CD4-positive, alpha-beta T cell (primary cell): ENCODE results near the gene UBE4B. TPM values are rescaled to one million over a fixed set of nuclear protein-coding genes. Genes with fewer than 3 reads are reported as not detected.

Source experiments
- ATAC-seq: fragments of 200-7000 bp; cut with Tn5 transposase; one replicate; pipeline ENCODE4 v1.10.0; 2022; ENCODE audit warnings: mild to moderate bottlenecking; ENCODE audit not compliant: poor library complexity
- CTCF ChIA-PET: fragments of 350-600 bp; sonication (Branson Sonifier 250); formaldehyde crosslinking; loops from one replicate; lab custom pipeline; 2021; ENCODE audit warnings: antibody characterized with exemption, inconsistent platforms; lab: Charles Lee
- POLR2A ChIA-PET: fragments of 350-600 bp; sonication (Branson Sonifier 250); formaldehyde crosslinking; loops from one replicate; lab custom pipeline; 2021; ENCODE audit warnings: antibody characterized with exemption, inconsistent platforms; lab: Charles Lee
- DNase-seq, 14 experiments: peaks; one replicate each; pipeline ENCODE4 v3.0.0-alpha.2; 2013 to 2020; ENCODE audit warnings: mixed read lengths in 2 of 14
- H3K27ac ChIP-seq, 2 donors: one replicate each; pipeline versions ENCODE4 v1.5.1 to v1.7.0; 2013; ENCODE audit warnings: low read length in 2 of 2, low read depth in 1 of 2, mild to moderate bottlenecking in 1 of 2
- H3K27me3 ChIP-seq, 2 experiments: 1 replicate in 1 of 2; 2 replicates in 1 of 2; pipeline versions ENCODE4 v1.6.1 to v1.7.0; 2013; ENCODE audit warnings: low read length in 2 of 2, control low read depth in 1 of 2, mild to moderate bottlenecking in 1 of 2, moderate library complexity in 1 of 2; ENCODE audit not compliant: insufficient read depth in 2 of 2, control insufficient read depth in 1 of 2
- H3K36me3 ChIP-seq: one replicate; pipeline ENCODE4 v1.6.1; 2013; ENCODE audit warnings: low read length, control low read depth; ENCODE audit not compliant: insufficient read depth
- H3K4me1 ChIP-seq: one replicate; pipeline ENCODE4 v1.6.1; 2013; ENCODE audit warnings: low read length, control low read depth; ENCODE audit not compliant: insufficient read depth
- H3K4me3 ChIP-seq: one replicate; pipeline ENCODE4 v1.5.1; 2013; ENCODE audit warnings: mild to moderate bottlenecking, low read length, moderate library complexity
- H3K9me3 ChIP-seq, 2 experiments: 1 replicate in 1 of 2; 2 replicates in 1 of 2; pipeline versions ENCODE4 v1.6.1 to v1.7.0; 2013; ENCODE audit warnings: low read length in 2 of 2, mild to moderate bottlenecking in 2 of 2, control low read depth in 1 of 2, moderate library complexity in 1 of 2; ENCODE audit not compliant: control insufficient read depth in 1 of 2, insufficient read depth in 1 of 2
- H3K27ac Mint-ChIP-seq: one replicate; pipeline ENCODE4 v1.8.0; 2020; ENCODE audit warnings: mixed read lengths
- H3K27me3 Mint-ChIP-seq: one replicate; pipeline ENCODE4 v1.8.0; 2021; ENCODE audit warnings: mixed read lengths
- H3K36me3 Mint-ChIP-seq: one replicate; pipeline ENCODE4 v1.8.0; 2021; ENCODE audit warnings: low read depth, mixed read lengths
- H3K4me1 Mint-ChIP-seq: one replicate; pipeline ENCODE4 v1.8.0; 2021; ENCODE audit warnings: low read depth, mixed read lengths
- H3K4me3 Mint-ChIP-seq: one replicate; pipeline ENCODE4 v1.8.0; 2020; ENCODE audit warnings: mild to moderate bottlenecking, mixed read lengths
- H3K9me3 Mint-ChIP-seq: one replicate; pipeline ENCODE4 v1.8.0; 2020; ENCODE audit warnings: mixed read lengths
- CTCF ChIP-seq: fragments of 200-600 bp; IDR thresholded peaks from one replicate; pipeline ENCODE4 v1.8.0; 2022; ENCODE audit warnings: antibody characterized with exemption, mild to moderate bottlenecking
- intact Hi-C, 2 experiments: fragments of 100-400 bp; cut with DNase I in 1 of 2; cut with micrococcal nuclease in 1 of 2; formaldehyde crosslinking; loops; one replicate each; pipeline versions ENCODE4 v1.15.1 to v1.9.0; 2023 to 2025; cut with DNase I, micrococcal nuclease
- total RNA-seq, 174 experiments: library from RNA in 2 of 174; stranded (reverse) in 2 of 174; gene quantifications; one replicate each; pipeline ENCODE4 v1.2.3 and lab custom pipeline; 2021 to 2026

The UBE4B gene
- total RNA-seq, 2 experiments from 2014 or later: 27.9 to 28.7 TPM

DNA sequence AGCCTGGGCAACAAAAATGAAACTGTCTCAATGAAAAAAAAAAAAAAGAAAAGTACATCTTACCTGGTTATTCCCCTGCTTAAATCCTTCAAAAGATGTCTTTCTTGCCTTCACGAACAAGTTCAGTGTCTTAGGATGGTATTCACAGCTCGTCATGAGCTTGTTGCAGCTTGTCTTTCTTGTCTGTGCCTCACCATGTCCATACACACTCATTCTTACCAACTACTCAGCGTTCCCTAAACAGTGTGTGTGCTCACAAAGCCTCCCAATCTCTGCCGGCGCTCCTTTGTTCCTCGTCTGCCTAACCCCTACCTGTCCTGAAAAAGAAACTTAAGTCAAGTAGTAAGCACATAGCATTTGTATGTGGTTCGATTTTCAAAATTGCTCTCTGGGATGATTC is 31.1 kb downstream of the UBE4B start:
- ATAC-seq (no peak), DNase-seq (no peak)
- H3K4me3 Mint-ChIP-seq: no peak overlapping the region
- no peak overlapping the region for H3K4me3 ChIP-seq
- no peak overlapping the region for H3K27ac Mint-ChIP-seq
- H3K27me3 ChIP-seq: no peaks in the 10 kb centered on the region
- H3K4me1 Mint-ChIP-seq: peaks cover 23% of the 10 kb centered on the region
- H3K27ac ChIP-seq: no peak overlapping the region
- no peak for TF ChIP-seq CTCF
- CTCF ChIA-PET: no interaction called here
- peaks cover 3% of the 10 kb centered on the region for H3K4me1 ChIP-seq
- H3K9me3 ChIP-seq: no peaks in the 10 kb centered on the region
- peaks cover 8% of the 10 kb centered on the region for H3K36me3 ChIP-seq
- intact Hi-C loops: no loop called here
- POLR2A ChIA-PET: no interaction called here
- peaks cover 22% of the 10 kb centered on the region for H3K36me3 Mint-ChIP-seq
- H3K9me3 Mint-ChIP-seq: no peaks in the 10 kb centered on the region
- no peaks in the 10 kb centered on the region for H3K27me3 Mint-ChIP-seq

- peaks cover 22% of the 10 kb centered on the region for H3K36me3 Mint-ChIP-seq
- no peak overlapping the region for H3K27ac ChIP-seq
- DNase-seq: no peak
- peaks cover 22% of the 10 kb centered on the region for H3K4me1 Mint-ChIP-seq
- ATAC-seq: no peak
- H3K4me1 ChIP-seq: peaks cover 3% of the 10 kb centered on the region
- ChIA-PET POLR2A (no interaction called here), CTCF (no interaction called here)
- no peaks in the 10 kb centered on the region for H3K9me3 ChIP-seq
- no peak overlapping the region for H3K27ac Mint-ChIP-seq
- H3K27me3 Mint-ChIP-seq: no peaks in the 10 kb centered on the region
- H3K4me3 ChIP-seq: no peak overlapping the region
- peaks cover 9% of the 10 kb centered on the region for H3K36me3 ChIP-seq
- TF ChIP-seq CTCF: no peak
- intact Hi-C loops: no loop called here
- H3K4me3 Mint-ChIP-seq: no peak overlapping the region
- no peaks in the 10 kb centered on the region for H3K27me3 ChIP-seq
- H3K9me3 Mint-ChIP-seq: no peaks in the 10 kb centered on the region
Measured at GRCh38 chr1:10064416-10065343, 31.9 kb downstream of the UBE4B start.

- no peaks in the 10 kb centered on the region for H3K9me3 Mint-ChIP-seq
- H3K4me1 Mint-ChIP-seq: peaks cover 16% of the 10 kb centered on the region
- H3K36me3 ChIP-seq: peaks cover 6% of the 10 kb centered on the region
- peaks cover 3% of the 10 kb centered on the region for H3K4me1 ChIP-seq
- no peaks in the 10 kb centered on the region for H3K27me3 Mint-ChIP-seq
- no peak for DNase-seq
- H3K27me3 ChIP-seq: no peaks in the 10 kb centered on the region
- TF ChIP-seq CTCF: no peak
- no peak overlapping the region for H3K4me3 Mint-ChIP-seq
- H3K36me3 Mint-ChIP-seq: peaks cover 16% of the 10 kb centered on the region
- no peak overlapping the region for H3K27ac Mint-ChIP-seq
- intact Hi-C loops: no loop called here
- H3K27ac ChIP-seq: no peak overlapping the region
- CTCF ChIA-PET: no interaction called here
- H3K9me3 ChIP-seq: no peaks in the 10 kb centered on the region
- H3K4me3 ChIP-seq: no peak overlapping the region
- ATAC-seq: no peak
- POLR2A ChIA-PET: no interaction called here
Measured at GRCh38 chr1:10065344-10065685, 32.6 kb downstream of the UBE4B start.
